HG02588 (cell line): ENCODE data around the gene CDX4.
"Not testable (repeated sequence)": the region's sequence is repeated elsewhere in the genome, so short reads cannot be mapped to it uniquely, and the experiment has no call there.

Source experiments
- ATAC-seq: cut with Tn5 transposase; IDR thresholded peaks from one replicate; pipeline ENCODE4 v1.9.1; 2021; ENCODE audit warnings: mild to moderate bottlenecking, moderate library complexity; ENCODE audit not compliant: unreplicated experiment

CDX4 gene, protein sequence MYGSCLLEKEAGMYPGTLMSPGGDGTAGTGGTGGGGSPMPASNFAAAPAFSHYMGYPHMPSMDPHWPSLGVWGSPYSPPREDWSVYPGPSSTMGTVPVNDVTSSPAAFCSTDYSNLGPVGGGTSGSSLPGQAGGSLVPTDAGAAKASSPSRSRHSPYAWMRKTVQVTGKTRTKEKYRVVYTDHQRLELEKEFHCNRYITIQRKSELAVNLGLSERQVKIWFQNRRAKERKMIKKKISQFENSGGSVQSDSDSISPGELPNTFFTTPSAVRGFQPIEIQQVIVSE

DNA sequence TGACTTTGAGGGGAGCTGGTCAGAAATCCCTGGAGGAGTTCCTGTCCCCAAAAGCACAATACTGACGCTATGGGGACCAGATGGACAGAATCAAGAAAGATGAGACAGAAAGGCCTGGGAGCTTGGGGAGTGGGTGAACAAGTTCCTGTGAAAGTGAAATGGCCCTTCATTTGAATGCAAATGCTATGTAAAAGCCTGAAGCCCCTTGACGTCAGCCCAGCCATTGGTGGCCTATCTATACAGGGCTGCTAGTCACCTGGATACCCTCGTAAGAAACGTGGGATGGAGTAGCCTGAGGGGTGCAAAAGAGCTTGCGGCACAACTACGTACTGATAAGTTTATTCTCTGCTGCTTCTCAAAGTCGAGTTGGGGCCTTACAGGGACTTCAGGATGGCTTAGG lies at the start of gene CDX4:
Gene CDX4, plus strand, starts transcription at position 223 of the 400 bp plus-strand sequence. CDS start 201 bp downstream, outside the sequence.
- ATAC-seq: no peak

DNA sequence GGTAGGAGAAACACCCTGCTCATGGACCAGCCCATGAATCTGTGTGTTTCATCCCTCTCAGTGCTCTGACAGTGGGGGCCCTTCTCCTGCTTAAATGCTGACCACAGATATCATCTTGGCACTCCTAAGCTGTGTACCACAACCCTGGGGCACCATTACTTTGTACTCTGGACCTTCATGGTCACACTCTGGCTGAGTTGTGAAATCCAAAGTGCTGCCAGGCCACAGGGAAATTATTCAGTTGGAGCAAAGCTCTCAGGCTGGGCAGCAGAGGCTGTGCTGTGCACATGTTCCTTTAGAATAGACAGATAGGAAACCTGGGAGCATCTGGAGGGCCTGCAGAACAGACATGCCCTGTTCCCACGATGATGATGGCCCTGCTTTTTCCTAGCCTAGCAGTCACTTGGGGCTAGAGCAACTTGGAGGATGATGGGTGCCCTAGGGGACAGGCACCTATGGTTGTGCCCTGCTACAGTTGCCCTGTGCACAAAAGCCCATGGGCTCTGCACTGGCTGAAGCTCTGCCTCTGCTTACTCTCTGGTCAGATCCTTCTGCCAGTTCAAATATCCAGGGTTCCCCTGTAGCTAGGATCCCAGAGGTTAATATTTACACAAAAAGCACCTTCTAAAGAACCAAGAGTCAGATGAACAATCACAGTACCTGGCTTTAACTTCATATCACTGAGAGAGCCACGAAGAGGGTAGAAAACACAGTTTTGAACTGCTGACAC lies 48.5 kb upstream of the CDX4 start:
- no peak for ATAC-seq

DNA sequence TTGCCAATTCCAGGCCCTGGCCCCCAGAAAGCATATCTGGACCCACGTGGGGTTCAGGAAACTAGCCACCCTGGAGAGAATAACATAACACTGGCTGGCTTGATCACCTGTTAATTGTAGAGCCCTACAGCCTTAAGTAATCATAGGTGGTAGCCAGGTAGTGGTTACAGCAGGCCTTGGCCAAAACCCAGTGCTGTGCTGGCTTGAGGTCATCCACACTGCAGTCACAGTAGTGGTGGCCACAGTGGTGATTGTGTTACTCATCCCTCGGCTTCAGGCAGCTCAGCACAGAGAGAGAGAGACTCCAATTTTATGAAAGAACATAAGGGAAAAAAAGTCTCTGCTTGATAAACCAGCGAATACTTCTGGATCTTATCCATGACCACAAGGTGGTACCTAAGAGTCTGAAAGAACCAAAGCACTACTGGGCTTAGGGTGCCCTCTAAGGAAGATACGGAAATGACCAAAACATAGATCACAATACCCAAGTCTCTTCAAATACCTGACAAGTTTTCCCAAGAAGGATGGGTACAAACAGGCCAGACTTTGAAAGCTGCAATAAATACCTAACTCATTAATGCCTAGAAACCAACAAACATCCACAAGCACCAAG lies 46.6 kb upstream of the CDX4 start:
- ATAC-seq: no peak

DNA sequence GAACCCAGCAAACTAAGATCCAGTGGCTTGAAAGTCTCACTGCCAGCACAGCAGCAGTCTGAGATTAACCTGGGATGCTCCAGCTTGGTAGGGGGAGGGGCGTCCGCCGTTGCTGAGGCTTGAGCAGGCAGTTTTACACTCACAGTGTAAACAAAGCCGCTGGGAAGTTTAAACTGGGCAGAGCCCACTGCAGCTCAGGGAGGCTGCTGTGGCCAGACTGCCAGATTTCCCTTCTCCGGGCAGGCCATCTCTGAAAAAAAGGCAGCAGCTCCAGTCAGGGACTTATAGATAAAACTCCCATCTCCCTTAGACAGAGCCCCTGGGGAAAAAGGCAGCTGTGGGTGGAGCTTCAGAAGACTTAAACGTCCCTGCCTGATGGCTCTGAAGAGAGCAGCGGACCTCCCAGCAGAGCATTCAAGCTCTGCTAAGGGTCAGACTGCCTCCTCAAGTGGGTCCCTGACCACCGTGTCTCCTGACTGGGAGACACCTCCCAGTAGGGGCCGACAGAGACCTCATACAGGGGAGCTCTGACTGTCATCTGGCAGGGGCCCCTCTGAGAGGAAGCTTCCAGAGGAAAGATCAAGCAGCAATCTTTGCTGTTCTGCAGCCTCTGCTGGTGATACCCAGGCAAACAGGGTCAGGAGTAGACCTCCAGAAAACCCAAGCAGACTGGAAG lies 45.1 kb upstream of the CDX4 start:
- ATAC-seq: no peak

DNA sequence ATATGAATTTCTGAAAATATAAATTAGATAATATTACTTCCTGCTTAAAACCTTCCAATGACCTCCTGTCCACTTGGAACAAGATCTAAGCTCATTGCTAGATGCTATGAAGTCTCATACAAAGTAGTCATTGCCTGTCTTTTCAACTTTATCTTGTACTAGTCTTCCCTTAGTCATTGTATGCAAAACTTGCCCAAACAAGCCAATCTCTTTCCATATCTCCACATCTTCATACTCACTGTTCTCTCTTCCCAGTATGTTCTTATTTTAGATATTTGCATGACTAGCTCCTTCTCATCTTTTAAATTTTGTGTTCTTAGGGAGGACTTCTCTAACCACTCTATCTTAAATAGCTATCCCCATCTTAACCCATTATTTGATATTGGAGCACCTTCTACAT lies 33.9 kb upstream of the CDX4 start:
- ATAC-seq: no peak

DNA sequence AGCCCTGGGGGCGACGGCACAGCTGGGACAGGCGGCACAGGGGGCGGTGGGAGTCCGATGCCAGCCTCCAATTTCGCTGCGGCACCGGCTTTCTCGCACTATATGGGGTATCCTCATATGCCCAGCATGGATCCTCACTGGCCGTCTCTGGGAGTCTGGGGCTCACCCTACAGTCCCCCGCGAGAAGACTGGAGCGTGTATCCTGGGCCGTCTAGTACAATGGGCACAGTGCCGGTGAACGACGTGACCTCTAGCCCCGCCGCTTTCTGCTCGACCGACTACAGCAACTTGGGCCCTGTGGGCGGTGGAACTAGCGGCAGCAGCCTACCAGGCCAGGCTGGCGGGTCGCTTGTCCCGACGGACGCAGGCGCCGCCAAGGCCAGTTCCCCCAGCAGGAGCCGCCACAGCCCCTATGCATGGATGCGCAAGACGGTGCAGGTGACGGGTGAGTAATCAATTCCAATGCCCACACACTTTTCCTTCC lies 500 bp downstream of the CDX4 start:
- ATAC-seq: no peak

DNA sequence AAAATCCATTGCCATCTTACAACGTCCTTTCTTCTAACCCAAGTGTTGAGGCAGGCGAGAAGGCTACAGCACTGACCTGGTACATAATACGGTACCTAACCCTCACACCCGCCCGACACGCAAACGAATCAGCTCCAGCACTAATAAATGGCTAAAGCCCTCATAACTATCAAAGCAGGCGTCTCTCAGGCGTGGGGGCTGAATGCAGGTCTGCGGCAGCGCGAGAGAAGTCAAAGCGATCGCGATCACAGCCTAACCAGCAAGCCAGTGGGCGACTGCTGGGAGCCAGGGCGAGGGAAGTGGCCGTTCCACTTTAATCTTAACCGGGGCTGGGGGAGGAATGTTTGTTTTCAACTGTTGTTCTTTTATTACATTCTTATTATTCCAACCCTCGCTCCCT lies 1.5 kb downstream of the CDX4 start:
- ATAC-seq: no peak

DNA sequence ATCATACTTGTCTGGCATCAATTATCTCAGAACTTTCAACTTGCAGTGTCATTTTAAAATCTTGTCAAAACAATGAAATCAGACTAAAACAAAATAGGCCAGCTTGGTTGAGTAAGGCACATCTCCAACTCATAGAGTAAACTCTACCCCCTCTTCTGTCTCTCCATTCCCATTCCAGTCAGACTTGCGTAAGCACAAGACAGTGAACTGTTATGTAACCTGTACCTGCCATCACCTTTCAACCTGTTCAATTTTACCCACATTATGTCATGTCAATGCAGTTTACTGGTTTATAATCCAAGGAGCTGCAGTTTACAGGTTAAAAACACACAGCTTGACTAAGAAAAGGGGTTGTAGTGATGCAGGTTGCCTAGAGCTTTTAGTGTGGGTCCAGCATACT lies 8.3 kb downstream of the CDX4 start:
- ATAC-seq: no peak

DNA sequence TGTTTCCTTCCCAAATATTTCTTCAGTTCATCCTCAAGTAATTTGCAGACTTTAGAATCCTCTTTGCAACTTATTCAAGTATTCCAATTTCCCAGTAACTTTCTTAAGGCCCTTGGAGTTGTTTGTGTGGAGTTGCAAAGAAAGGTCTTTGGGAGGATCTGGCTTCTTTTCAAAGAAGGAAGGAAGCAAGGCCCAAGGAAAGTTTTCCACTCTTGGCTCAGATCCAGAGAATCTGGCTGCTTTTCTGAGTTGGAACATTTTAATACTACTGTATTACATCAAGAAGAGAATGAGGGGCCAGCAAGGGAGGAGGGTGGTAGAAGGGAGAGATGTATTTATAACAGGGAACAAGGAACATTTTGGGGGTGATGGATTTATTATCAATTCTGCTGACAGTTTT lies 10.5 kb downstream of the CDX4 start:
- no peak for ATAC-seq

DNA sequence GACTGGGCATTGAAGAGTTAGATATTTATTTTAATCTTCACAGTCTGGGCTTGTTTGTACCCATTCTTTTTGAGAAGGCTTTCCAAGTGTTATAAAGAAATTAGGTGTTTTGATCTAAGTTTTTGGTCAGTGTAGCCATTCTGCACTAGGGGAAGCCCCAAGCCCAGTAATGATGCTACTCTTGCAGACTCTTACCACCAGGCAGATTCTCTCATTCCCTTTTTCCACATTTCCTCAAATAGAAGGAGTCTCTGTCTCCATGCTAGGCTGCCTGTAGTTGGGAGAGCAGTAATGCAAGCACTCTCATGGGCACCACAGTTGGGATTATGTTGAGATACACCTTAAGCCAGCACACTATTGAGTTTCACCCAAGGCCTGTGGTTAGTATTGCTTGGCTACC lies 21.5 kb downstream of the CDX4 start:
- ATAC-seq: no peak

DNA sequence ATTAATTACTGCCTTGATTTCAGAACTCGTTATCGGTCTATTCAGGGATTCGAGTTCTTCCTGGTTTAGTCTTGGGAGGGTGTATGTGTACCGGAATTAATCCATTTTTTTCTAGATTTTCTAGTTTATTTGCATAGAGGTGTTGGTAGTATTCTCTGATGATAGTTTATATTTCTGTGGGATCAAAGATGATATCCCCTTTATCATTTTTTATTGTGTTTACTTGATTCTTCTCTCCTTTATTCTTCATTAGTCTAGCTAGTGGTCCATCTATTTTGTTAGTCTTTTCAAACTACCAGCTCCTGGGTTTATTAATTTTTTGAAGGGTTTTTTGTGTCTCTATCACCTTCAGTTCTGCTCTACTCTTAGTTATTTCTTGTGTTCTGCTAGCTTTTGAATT lies 32.1 kb downstream of the CDX4 start:
- no peak for ATAC-seq

DNA sequence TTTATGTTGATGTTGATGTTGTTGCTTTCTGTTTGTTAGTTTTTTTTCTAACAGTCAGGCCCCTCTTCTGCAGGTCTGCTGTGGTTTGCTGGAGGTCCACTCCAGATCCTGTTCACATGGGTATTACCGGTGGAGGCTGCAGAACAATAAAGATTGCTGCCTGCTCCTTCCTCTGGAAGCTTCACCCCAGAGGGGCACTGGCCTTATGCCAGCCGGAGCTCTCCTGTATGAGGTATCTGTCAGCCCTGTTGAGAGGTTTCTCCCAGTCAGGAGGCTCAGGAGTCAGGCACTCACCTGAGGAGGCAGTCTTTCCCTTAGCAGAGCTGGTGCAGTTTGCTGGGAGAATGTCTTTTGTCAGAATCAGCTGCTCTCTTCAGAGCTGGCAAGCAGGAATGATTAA lies 34.7 kb downstream of the CDX4 start:
- no peak for ATAC-seq

DNA sequence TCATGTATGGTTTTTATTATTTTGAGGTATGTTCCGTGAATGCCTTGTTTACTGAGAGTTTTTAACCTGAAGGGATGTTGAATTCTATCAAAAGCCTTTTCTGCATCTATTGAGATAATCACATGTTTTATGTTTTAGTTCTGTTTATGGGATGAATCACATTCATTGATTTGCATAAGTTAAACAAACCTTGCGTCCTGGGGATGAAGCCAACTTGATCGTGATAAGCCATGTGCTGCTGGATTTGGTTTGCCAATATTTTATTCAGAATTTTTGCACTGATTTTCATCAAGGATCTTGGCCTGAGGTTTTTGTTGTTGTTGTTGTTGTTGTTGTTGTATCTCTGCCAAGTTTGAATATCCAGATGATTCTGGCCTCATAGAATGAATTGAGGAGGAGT lies 43.8 kb downstream of the CDX4 start:
- no peak for ATAC-seq

DNA sequence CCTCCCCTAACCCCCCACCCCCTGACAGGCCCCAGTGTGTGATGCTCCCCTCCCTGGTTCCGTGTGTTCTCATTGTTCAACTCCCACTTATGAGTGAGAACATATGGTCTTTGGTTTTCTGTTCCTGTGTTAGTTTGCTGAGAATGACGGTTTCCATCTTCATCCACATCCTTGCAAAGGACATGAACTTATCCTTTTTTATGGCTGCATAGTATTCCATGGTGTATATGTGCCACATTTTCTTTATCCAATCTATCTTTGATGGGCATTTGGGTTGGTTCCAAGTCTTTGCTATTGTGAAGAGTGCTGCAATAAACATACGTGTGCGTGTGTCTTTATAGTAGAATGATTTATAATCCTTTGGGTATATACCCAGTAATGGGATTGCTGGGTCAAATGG lies 45.3 kb downstream of the CDX4 start:
- not testable (repeated sequence) for ATAC-seq
